Endothelial cell of umbilical vein (primary cell): ENCODE results near the gene DLGAP4. TPM values are rescaled to one million over a fixed set of nuclear protein-coding genes. Genes with fewer than 3 reads are reported as not detected.

Experiments used
- BruUV-seq: library from RNA; stranded (reverse); fragments of 400-500 nt; replicated peaks from 2 replicates; lab custom pipeline; 2021; lab: Mats Ljungman, UMichigan
- CTCF ChIA-PET: fragments of 300-600, 350-600 bp; sonication (Branson Sonifier 250); formaldehyde crosslinking; loops from one replicate; lab custom pipeline; 2021; ENCODE audit warnings: antibody characterized with exemption, inconsistent platforms; lab: Charles Lee
- POLR2A ChIA-PET: fragments of 300-600, 350-600 bp; sonication (Branson Sonifier 250); formaldehyde crosslinking; loops from one replicate; lab custom pipeline; 2021; ENCODE audit warnings: antibody characterized with exemption, inconsistent platforms; lab: Charles Lee
- DNase-seq: peaks from one replicate; pipeline ENCODE4 v3.0.0-alpha.2; 2011; ENCODE audit warnings: low read depth, low spot score
- FAIRE-seq: peaks from 2 replicates; lab custom pipeline; 2011; peaks lifted over from hg19 to GRCh38; lab: Jason Lieb, UNC
- H2AFZ ChIP-seq: 2 replicates; pipeline ENCODE4 v1.6.0; 2012; ENCODE audit warnings: low read depth, low read length, control low read depth, inconsistent platforms
- H3K27ac ChIP-seq: 2 replicates; pipeline ENCODE4 v1.5.1; 2011; ENCODE audit warnings: low read depth, mild to moderate bottlenecking, control low read depth, low read length, moderate library complexity; ENCODE audit not compliant: insufficient read depth
- H3K27me3 ChIP-seq, 2 experiments: 2 replicates each; pipeline versions ENCODE4 v1.6.0 to v1.6.1; 2011; ENCODE audit warnings: low read length in 2 of 2, mixed read lengths in 1 of 2; ENCODE audit not compliant: control insufficient read depth in 2 of 2, insufficient read depth in 2 of 2
- H3K36me3 ChIP-seq, 2 experiments: 2 replicates in 1 of 2; 3 replicates in 1 of 2; pipeline ENCODE4 v1.5.1; 2011; ENCODE audit warnings: low read length in 2 of 2, mild to moderate bottlenecking in 1 of 2, moderate library complexity in 1 of 2; ENCODE audit not compliant: control insufficient read depth in 2 of 2, insufficient read depth in 2 of 2; ENCODE audit errors: extremely low read depth in 1 of 2
- H3K4me1 ChIP-seq: 3 replicates; pipeline ENCODE4 v1.5.1; 2011; ENCODE audit warnings: mild to moderate bottlenecking, low read length; ENCODE audit not compliant: control insufficient read depth, insufficient read depth; ENCODE audit errors: extremely low read depth
- H3K4me2 ChIP-seq: 2 replicates; pipeline ENCODE4 v1.6.1; 2011; ENCODE audit warnings: low read length, control low read depth, mixed read lengths; ENCODE audit not compliant: insufficient read depth
- H3K4me3 ChIP-seq, 3 experiments: fragments of 200-600 bp in 1 of 3; sonication (generic), shearing (Covaris generic) in 1 of 3; replicated peaks in 1 of 3; 2 replicates each; pipeline ENCODE4 v1.5.1; 2011 to 2016; ENCODE audit warnings: control low read depth in 3 of 3, low read length in 3 of 3, mild to moderate bottlenecking in 2 of 3, inconsistent platforms in 1 of 3, low read depth in 1 of 3, moderate library complexity in 1 of 3; ENCODE audit not compliant: insufficient read depth in 1 of 3
- H3K79me2 ChIP-seq: 2 replicates; pipeline ENCODE4 v1.6.0; 2012; ENCODE audit warnings: low read length, inconsistent platforms; ENCODE audit not compliant: control insufficient read depth, insufficient read depth
- H3K9ac ChIP-seq: replicated peaks from 2 replicates; pipeline ENCODE3; 2011; ENCODE audit warnings: low read length, control low read depth; ENCODE audit not compliant: insufficient read depth; ENCODE audit errors: extremely low read depth
- H3K9me1 ChIP-seq: replicated peaks from 3 replicates; pipeline ENCODE4 v1.6.0; 2011; ENCODE audit warnings: mild to moderate bottlenecking, low read length; ENCODE audit not compliant: control insufficient read depth, insufficient read depth; ENCODE audit errors: extremely low read depth
- H3K9me3 ChIP-seq: replicated peaks from 2 replicates; pipeline ENCODE4 v1.5.1; 2012; ENCODE audit warnings: low read length, inconsistent platforms; ENCODE audit not compliant: control insufficient read depth, insufficient read depth
- H4K20me1 ChIP-seq: replicated peaks from 2 replicates; pipeline ENCODE3; 2011; ENCODE audit warnings: mild to moderate bottlenecking, low read length; ENCODE audit not compliant: control insufficient read depth, insufficient read depth; ENCODE audit errors: extremely low read depth
- EZH2 ChIP-seq: IDR thresholded peaks from 2 replicates; pipeline ENCODE4 v1.6.1; 2012; ENCODE audit warnings: borderline replicate concordance, low read depth, mild to moderate bottlenecking, moderate library complexity, low read length, inconsistent platforms; ENCODE audit not compliant: severe bottlenecking
- FOS ChIP-seq: IDR thresholded peaks from 2 replicates; pipeline ENCODE4 v1.6.1; 2011; ENCODE audit warnings: mild to moderate bottlenecking, low read length, moderate library complexity, borderline replicate concordance; ENCODE audit not compliant: insufficient read depth
- GATA2 ChIP-seq: IDR thresholded peaks from 2 replicates; pipeline ENCODE4 v1.7.0; 2011; ENCODE audit warnings: low read depth, mild to moderate bottlenecking, moderate library complexity, mixed read lengths, low read length; ENCODE audit not compliant: insufficient read length, insufficient read depth
- JUN ChIP-seq: IDR thresholded peaks from 2 replicates; pipeline ENCODE4 v1.6.1; 2011; ENCODE audit warnings: borderline replicate concordance, low read depth; ENCODE audit not compliant: insufficient read length, insufficient read depth
- MYC ChIP-seq: IDR thresholded peaks from one replicate; pipeline ENCODE4 v1.6.1; 2011; ENCODE audit warnings: mild to moderate bottlenecking, low read depth, low read length
- POLR2A ChIP-seq: IDR thresholded peaks from 2 replicates; pipeline ENCODE4 v1.6.1; 2012; ENCODE audit warnings: low read depth, mild to moderate bottlenecking, control low read depth, low read length
- POLR2AphosphoS5 ChIP-seq: IDR thresholded peaks from 2 replicates; pipeline ENCODE4 v1.6.1; 2012; ENCODE audit warnings: low read depth, mild to moderate bottlenecking, control low read depth, low read length, moderate library complexity; ENCODE audit not compliant: insufficient read depth
- dilution Hi-C: fragments of 300-500 bp; cut with MboI; formaldehyde crosslinking; loops from one replicate; pipeline ENCODE4 v1.15.0; 2019; ENCODE audit warnings: low sequenced_read_pairs; ENCODE audit not compliant: extremely low pct_ligation_motif_present
- intact Hi-C: fragments of 100-400 bp; cut with micrococcal nuclease; formaldehyde crosslinking; loops from one replicate; pipeline ENCODE4 v1.10.0; 2022
- polyA plus RNA-seq, 4 experiments: library from polyadenylated mRNA; depleted of rRNA in 3 of 4; stranded (reverse) in 3 of 4; unstranded in 1 of 4; fragments of >200 nt; gene quantifications; 2 replicates each; pipeline versions ENCODE4 v1.2.1 to v1.2.3, GENCODE V29; 2011 to 2012; ENCODE audit warnings: missing spikeins in 1 of 4
- total RNA-seq: library from RNA; stranded (reverse); gene quantifications from 2 replicates; pipeline ENCODE4 v1.2.3, GENCODE V29; 2021
- TF ChIP-seq, protein P1 (sequence below), 2 donors: IDR thresholded peaks; 1 replicate in 1 of 2; 2 replicates in 1 of 2; pipeline ENCODE4 v1.5.1; 2011; ENCODE audit warnings: low read length in 2 of 2, mild to moderate bottlenecking in 2 of 2, moderate library complexity in 2 of 2, control low read depth in 1 of 2, inconsistent platforms in 1 of 2, low read depth in 1 of 2; ENCODE audit not compliant: insufficient read depth in 1 of 2; ENCODE audit errors: extremely low read depth in 1 of 2
- TF ChIP-seq, protein P2 (sequence below): IDR thresholded peaks from 2 replicates; pipeline ENCODE4 v1.6.1; 2011; ENCODE audit not compliant: insufficient read depth, insufficient read length

DLGAP4 gene
- total and polyA plus RNA-seq, 2 donors (not counting 3 experiments of a cell fraction or from before 2014, with no cell fraction given) = 57.5 to 125 TPM

DNA sequence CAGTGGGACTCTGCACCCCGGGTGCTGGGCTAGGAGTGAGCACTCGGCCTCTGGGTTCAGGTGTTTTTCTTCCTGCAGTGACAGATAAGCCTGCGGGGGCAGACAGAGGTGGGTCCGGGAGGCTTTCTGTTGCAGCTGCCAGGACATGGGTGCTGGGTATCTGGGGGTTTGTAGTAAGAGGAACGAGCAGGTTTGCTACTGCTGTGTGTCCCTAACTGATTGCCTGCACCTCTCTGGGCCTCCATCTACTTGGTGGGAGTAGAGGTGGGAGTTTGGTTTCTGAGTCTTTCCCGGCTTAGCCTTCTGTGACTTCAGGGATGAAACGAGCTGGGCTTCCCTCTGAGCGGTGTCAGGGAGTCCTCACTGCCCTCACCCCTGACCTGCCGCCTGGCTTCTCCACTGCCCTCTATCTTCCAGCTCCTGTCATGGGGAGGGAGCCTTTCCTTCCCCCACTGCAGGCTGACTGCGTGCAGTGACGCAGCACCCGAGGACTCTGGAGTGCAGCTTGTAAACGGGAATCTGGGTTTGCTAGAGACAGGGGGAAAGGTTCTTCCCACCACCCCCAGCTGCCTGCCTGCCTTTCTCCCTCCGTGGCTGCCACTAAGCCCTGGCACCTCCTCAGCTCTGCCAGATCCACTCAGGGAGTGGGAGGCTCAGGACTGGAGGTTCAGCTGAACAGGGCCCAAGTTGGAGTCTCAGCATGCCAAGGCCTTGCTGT is 6.7 kb downstream of the DLGAP4 start:
- H4K20me1 ChIP-seq = no peaks in the 10 kb centered on the region
- DNase-seq = no peak
- dilution Hi-C loops (no loop called here), intact Hi-C loops (no loop called here)
- TF ChIP-seq, protein P1, sequence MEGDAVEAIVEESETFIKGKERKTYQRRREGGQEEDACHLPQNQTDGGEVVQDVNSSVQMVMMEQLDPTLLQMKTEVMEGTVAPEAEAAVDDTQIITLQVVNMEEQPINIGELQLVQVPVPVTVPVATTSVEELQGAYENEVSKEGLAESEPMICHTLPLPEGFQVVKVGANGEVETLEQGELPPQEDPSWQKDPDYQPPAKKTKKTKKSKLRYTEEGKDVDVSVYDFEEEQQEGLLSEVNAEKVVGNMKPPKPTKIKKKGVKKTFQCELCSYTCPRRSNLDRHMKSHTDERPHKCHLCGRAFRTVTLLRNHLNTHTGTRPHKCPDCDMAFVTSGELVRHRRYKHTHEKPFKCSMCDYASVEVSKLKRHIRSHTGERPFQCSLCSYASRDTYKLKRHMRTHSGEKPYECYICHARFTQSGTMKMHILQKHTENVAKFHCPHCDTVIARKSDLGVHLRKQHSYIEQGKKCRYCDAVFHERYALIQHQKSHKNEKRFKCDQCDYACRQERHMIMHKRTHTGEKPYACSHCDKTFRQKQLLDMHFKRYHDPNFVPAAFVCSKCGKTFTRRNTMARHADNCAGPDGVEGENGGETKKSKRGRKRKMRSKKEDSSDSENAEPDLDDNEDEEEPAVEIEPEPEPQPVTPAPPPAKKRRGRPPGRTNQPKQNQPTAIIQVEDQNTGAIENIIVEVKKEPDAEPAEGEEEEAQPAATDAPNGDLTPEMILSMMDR (IDR thresholded peaks at IDR 0.05; ENCODE audit: extremely low read depth in 1 of 2, insufficient read depth in 1 of 2, low read depth in 1 of 2, low read length in 2 of 2) = no peak
- TF ChIP-seq, protein P2, sequence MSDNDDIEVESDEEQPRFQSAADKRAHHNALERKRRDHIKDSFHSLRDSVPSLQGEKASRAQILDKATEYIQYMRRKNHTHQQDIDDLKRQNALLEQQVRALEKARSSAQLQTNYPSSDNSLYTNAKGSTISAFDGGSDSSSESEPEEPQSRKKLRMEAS = no peak
- TF ChIP-seq JUN (no peak), POLR2A (no peak), EZH2 (no peak), MYC (no peak), GATA2 (no peak), FOS (no peak), POLR2AphosphoS5 (no peak)
- ChIA-PET CTCF (interaction anchor here (1.0 kb wide), 1 partner anchor 10 kb away, joined by 3 read pairs; no protein-coding TSS in a partner anchor), POLR2A (no interaction called here)
- H3K79me2 ChIP-seq = no peaks in the 10 kb centered on the region
- no peaks in the 10 kb centered on the region for H3K4me1 ChIP-seq
- H3K36me3 ChIP-seq = no peaks in the 10 kb centered on the region
- no TSS peak for BruUV-seq
- no peak overlapping the region for H3K4me2 ChIP-seq
- no peak for FAIRE-seq
- no peak overlapping the region for H2AFZ ChIP-seq
- no peak overlapping the region for H3K4me3 ChIP-seq
- H3K27me3 ChIP-seq = peaks cover 10 to 13% of the 10 kb centered on the region in 2 experiments
- H3K9ac ChIP-seq = no peak overlapping the region
- no peaks in the 10 kb centered on the region for H3K9me1 ChIP-seq
- no peak overlapping the region for H3K27ac ChIP-seq
- no peaks in the 10 kb centered on the region for H3K9me3 ChIP-seq
